ENCODE results near the gene NQO2. TPM values are rescaled to one million over a fixed set of nuclear protein-coding genes. Genes with fewer than 3 reads are reported as not detected.

The NQO2 gene
- polyA plus RNA-seq, 1 of the 3 experiments (the other 2 are of a cell fraction), result 19.2 TPM

DNA sequence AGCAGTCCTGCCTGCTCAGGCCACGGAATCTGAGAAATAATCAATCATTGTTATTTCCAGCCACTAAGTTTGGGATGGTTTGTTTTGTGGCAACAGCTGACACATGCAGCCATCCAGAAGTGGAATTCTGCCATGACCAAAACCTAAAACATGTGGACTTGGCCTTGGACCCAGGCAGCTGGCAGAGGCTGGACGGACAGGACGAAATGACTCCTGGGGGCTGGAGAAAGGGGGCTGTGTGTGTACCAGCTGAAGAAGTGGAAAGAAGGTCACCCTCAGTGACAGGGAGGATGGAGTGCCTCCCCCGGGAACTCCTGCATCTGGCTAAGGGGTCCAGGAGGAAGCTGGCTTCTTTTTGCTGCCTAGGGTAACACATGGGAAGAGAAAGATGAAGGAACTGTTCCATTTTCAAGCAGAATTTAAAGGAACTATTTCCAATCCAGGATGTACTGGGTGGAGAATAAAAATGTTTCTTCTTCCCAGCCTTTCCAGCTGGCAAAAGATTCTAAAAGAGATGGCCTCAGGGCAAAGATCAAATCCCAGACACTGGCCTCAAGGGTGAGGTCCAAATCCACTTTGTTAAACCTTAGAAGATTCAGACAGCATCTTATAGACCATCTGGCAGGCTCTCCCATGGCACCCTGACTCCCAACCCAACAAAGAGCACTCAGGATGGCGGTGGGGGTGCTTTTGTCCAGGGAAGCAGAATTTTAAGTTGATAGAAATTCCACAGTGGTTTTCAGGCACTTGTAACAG lies 42.6 kb upstream of the NQO2 start:
- Histone ChIP-seq H3K36me3 (replicated peaks in 1 of 2; ENCODE audit: control insufficient read depth in 1 of 2, insufficient read depth in 2 of 2, low read length in 1 of 2) (peaks cover 0 to 14% of the 10 kb centered on the region in 2 experiments), H3K9ac (no peak overlapping the region), H2AFZ (ENCODE audit: low read depth) (no peak overlapping the region), H3F3A (replicated peaks; ENCODE audit: insufficient read depth) (peaks cover 27% of the 10 kb centered on the region), H3K9me3 (no peaks in the 10 kb centered on the region), H3K27me3 (ENCODE audit: insufficient read depth) (no peaks in the 10 kb centered on the region), H3K4me3 (ENCODE audit: low read depth in 2 of 2, low read length in 1 of 2) (no peak overlapping the region), H3K4me2 (no peak overlapping the region), H4K20me1 (ENCODE audit: insufficient read depth) (no peaks in the 10 kb centered on the region), H3K9me2 (no peaks in the 10 kb centered on the region), H3K79me2 (ENCODE audit: insufficient read depth) (peaks cover 59% of the 10 kb centered on the region), H3K27ac (ENCODE audit: low read depth in 2 of 2, low read length in 1 of 2) (no peak overlapping the region), H3K4me1 (ENCODE audit: control insufficient read depth in 1 of 2, insufficient read depth in 2 of 2, low read depth in 1 of 2, low read length in 1 of 2) (peaks cover 7 to 20% of the 10 kb centered on the region in 2 experiments; a peak in 3 of 4 replicates)
- ChIA-PET CTCF (interaction anchor here (0.7 to 2.2 kb wide), 3 partner anchors 9 to 191 kb away, joined by 3 to 11 read pairs (median 3); no protein-coding TSS in a partner anchor), POLR2A (interaction anchor here (1.4 kb wide), 1 partner anchor 15 kb away, joined by 3 read pairs; no protein-coding TSS in a partner anchor)
- DNase-seq, result no peak
- TF ChIP-seq, protein P1, sequence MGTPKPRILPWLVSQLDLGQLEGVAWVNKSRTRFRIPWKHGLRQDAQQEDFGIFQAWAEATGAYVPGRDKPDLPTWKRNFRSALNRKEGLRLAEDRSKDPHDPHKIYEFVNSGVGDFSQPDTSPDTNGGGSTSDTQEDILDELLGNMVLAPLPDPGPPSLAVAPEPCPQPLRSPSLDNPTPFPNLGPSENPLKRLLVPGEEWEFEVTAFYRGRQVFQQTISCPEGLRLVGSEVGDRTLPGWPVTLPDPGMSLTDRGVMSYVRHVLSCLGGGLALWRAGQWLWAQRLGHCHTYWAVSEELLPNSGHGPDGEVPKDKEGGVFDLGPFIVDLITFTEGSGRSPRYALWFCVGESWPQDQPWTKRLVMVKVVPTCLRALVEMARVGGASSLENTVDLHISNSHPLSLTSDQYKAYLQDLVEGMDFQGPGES (IDR thresholded peaks at IDR 0.05; ENCODE audit: low read depth, low read length), result no peak
- TF ChIP-seq GABPA (IDR thresholded peaks at IDR 0.05; ENCODE audit: low read depth) (no peak), TEAD4 (IDR thresholded peaks at IDR 0.05; ENCODE audit: borderline replicate concordance, insufficient read depth) (no peak), FOSL2 (IDR thresholded peaks at IDR 0.05; ENCODE audit: borderline replicate concordance, low read depth) (no peak), ELF1 (IDR thresholded peaks at IDR 0.05) (no peak), SMC3 (IDR thresholded peaks at IDR 0.05; ENCODE audit: low read depth, low read length) (no peak), FOXM1 (IDR thresholded peaks at IDR 0.05; ENCODE audit: low read depth) (no peak), TCF12 (IDR thresholded peaks at IDR 0.05) (no peak), MEF2A (IDR thresholded peaks at IDR 0.05; ENCODE audit: borderline replicate concordance, low read depth) (no peak), RXRA (IDR thresholded peaks at IDR 0.05; ENCODE audit: borderline replicate concordance, low read depth) (no peak), CHD2 (IDR thresholded peaks at IDR 0.05; ENCODE audit: low read length, partially characterized antibody) (no peak), EZH2phosphoT487 (IDR thresholded peaks at IDR 0.05; ENCODE audit: borderline replicate concordance, low read depth) (no peak), FOXJ3 (CRISPR knock-in tag; IDR thresholded peaks at IDR 0.05) (no peak), YY1 (IDR thresholded peaks at IDR 0.05; ENCODE audit: low read depth) (no peak)
- TF ChIP-seq, protein P2, sequence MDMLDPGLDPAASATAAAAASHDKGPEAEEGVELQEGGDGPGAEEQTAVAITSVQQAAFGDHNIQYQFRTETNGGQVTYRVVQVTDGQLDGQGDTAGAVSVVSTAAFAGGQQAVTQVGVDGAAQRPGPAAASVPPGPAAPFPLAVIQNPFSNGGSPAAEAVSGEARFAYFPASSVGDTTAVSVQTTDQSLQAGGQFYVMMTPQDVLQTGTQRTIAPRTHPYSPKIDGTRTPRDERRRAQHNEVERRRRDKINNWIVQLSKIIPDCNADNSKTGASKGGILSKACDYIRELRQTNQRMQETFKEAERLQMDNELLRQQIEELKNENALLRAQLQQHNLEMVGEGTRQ (IDR thresholded peaks at IDR 0.05; ENCODE audit: borderline replicate concordance, low read depth, low read length), result no peak
- TF ChIP-seq, protein P3, sequence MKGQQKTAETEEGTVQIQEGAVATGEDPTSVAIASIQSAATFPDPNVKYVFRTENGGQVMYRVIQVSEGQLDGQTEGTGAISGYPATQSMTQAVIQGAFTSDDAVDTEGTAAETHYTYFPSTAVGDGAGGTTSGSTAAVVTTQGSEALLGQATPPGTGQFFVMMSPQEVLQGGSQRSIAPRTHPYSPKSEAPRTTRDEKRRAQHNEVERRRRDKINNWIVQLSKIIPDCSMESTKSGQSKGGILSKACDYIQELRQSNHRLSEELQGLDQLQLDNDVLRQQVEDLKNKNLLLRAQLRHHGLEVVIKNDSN (IDR thresholded peaks at IDR 0.05; ENCODE audit: borderline replicate concordance, low read depth), result no peak
- TF ChIP-seq, protein P4, sequence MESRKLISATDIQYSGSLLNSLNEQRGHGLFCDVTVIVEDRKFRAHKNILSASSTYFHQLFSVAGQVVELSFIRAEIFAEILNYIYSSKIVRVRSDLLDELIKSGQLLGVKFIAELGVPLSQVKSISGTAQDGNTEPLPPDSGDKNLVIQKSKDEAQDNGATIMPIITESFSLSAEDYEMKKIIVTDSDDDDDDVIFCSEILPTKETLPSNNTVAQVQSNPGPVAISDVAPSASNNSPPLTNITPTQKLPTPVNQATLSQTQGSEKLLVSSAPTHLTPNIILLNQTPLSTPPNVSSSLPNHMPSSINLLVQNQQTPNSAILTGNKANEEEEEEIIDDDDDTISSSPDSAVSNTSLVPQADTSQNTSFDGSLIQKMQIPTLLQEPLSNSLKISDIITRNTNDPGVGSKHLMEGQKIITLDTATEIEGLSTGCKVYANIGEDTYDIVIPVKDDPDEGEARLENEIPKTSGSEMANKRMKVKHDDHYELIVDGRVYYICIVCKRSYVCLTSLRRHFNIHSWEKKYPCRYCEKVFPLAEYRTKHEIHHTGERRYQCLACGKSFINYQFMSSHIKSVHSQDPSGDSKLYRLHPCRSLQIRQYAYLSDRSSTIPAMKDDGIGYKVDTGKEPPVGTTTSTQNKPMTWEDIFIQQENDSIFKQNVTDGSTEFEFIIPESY (IDR thresholded peaks at IDR 0.05; ENCODE audit: borderline replicate concordance, low read depth), result no peak
- WGBS (ENCODE audit: low lambda C conversion rate), result 93% methylated on average over 5 of the region's 5 CpGs
